Suprapubic skin (tissue), 4 donors: Measurements from ENCODE around the gene C1orf21. TPM values are rescaled to one million over a fixed set of nuclear protein-coding genes. Genes with fewer than 3 reads are reported as not detected.

Source experiments
- DNase-seq, 2 donors: peaks; one replicate each; pipeline ENCODE4 v3.0.0-alpha.2; 2019; ENCODE audit warnings: low spot score in 2 of 2
- H3K27ac ChIP-seq: fragments of 200-600 bp; sonication (generic); one replicate; pipeline ENCODE4 v1.5.1; 2019
- H3K27me3 ChIP-seq: fragments of 200-600 bp; sonication (generic); one replicate; pipeline ENCODE4 v1.5.1; 2019
- H3K36me3 ChIP-seq: fragments of 200-600 bp; sonication (generic); one replicate; pipeline ENCODE4 v1.5.1; 2019
- H3K4me1 ChIP-seq: fragments of 200-600 bp; sonication (generic); one replicate; pipeline ENCODE4 v1.5.1; 2019
- H3K4me3 ChIP-seq: fragments of 200-600 bp; sonication (generic); one replicate; pipeline ENCODE4 v1.5.1; 2019; ENCODE audit warnings: mild to moderate bottlenecking
- H3K9me3 ChIP-seq: fragments of 200-600 bp; sonication (generic); one replicate; pipeline ENCODE4 v1.5.1; 2019
- CTCF ChIP-seq, 2 donors: fragments of 200-600 bp in 1 of 2; fragments of 450-650 bp in 1 of 2; sonication (generic) in 1 of 2; IDR thresholded peaks; one replicate each; pipeline ENCODE4 v1.5.1; 2016 to 2019; ENCODE audit warnings: antibody characterized with exemption in 2 of 2, mild to moderate bottlenecking in 1 of 2, moderate library complexity in 1 of 2
- EP300 ChIP-seq: sonication (generic); formaldehyde crosslinking; IDR thresholded peaks from one replicate; pipeline ENCODE4 v1.6.1; 2017; ENCODE audit warnings: antibody characterized with exemption
- POLR2A ChIP-seq, 2 donors: fragments of 450-650 bp; IDR thresholded peaks; one replicate each; pipeline ENCODE4 v1.6.1; 2017; ENCODE audit warnings: antibody characterized with exemption in 2 of 2, mild to moderate bottlenecking in 2 of 2, moderate library complexity in 2 of 2
- POLR2AphosphoS5 ChIP-seq, 3 donors: sonication (generic); formaldehyde crosslinking; IDR thresholded peaks; one replicate each; pipeline ENCODE4 v1.6.1; 2017; ENCODE audit warnings: antibody characterized with exemption in 3 of 3
- WGBS: methylation state at CpG from one replicate; pipeline ENCODE4 v1.1.5; 2018; 5-methylcytosine and 5-hydroxymethylcytosine counted together
- total RNA-seq, 4 donors: library from RNA; depleted of rRNA; stranded (reverse); fragments of >200 nt; gene quantifications; one replicate each; pipeline ENCODE4 v1.1.0, GENCODE V29; 2016

Gene C1orf21
- total RNA-seq, 4 donors from 2014 or later: 73.0 to 95.7 (median 79.2) TPM

- Histone ChIP-seq H3K36me3 (no peaks in the 10 kb centered on the region), H3K4me1 (peaks cover 29% of the 10 kb centered on the region), H3K4me3 (no peak overlapping the region), H3K27ac (no peak overlapping the region), H3K9me3 (no peaks in the 10 kb centered on the region), H3K27me3 (no peaks in the 10 kb centered on the region)
- TF ChIP-seq EP300: no peak
- TF ChIP-seq POLR2A (IDR thresholded peaks at IDR 0.05): no peak
- no peak for TF ChIP-seq POLR2AphosphoS5 (IDR thresholded peaks at IDR 0.05)
- no peak for TF ChIP-seq CTCF (IDR thresholded peaks at IDR 0.05)
- 50% methylated on average over 3 of the region's 3 CpGs for WGBS
- DNase-seq: no peak
Observed at GRCh38 chr1:184443201-184443600, 56.4 kb downstream of the C1orf21 start.

- Histone ChIP-seq H3K4me1 (peaks cover 29% of the 10 kb centered on the region), H3K36me3 (no peaks in the 10 kb centered on the region), H3K9me3 (no peaks in the 10 kb centered on the region), H3K27ac (no peak overlapping the region), H3K4me3 (no peak overlapping the region), H3K27me3 (no peaks in the 10 kb centered on the region)
- DNase-seq: no peak
- no peak for TF ChIP-seq CTCF (IDR thresholded peaks at IDR 0.05)
- no peak for TF ChIP-seq POLR2AphosphoS5 (IDR thresholded peaks at IDR 0.05)
- TF ChIP-seq EP300: no peak
- no peak for TF ChIP-seq POLR2A (IDR thresholded peaks at IDR 0.05)
- WGBS: 95% methylated on average over 1 of the region's 1 CpG
Observed at GRCh38 chr1:184443624-184444023, 56.8 kb downstream of the C1orf21 start.

GRCh38 chr1:184445997-184446396 lies 59.2 kb downstream of the C1orf21 start:
- no peak for TF ChIP-seq POLR2A (IDR thresholded peaks at IDR 0.05)
- 66% methylated on average over 4 of the region's 4 CpGs for WGBS
- H3K27ac ChIP-seq: no peak overlapping the region
- no peak for DNase-seq
- H3K4me3 ChIP-seq: no peak overlapping the region
- peaks cover 28% of the 10 kb centered on the region for H3K4me1 ChIP-seq
- no peaks in the 10 kb centered on the region for H3K9me3 ChIP-seq
- H3K36me3 ChIP-seq: no peaks in the 10 kb centered on the region
- H3K27me3 ChIP-seq: no peaks in the 10 kb centered on the region

GRCh38 chr1:184447651-184448185 lies 60.9 kb downstream of the C1orf21 start:
- no peak overlapping the region for H3K4me3 ChIP-seq
- no peak for DNase-seq
- H3K9me3 ChIP-seq: no peaks in the 10 kb centered on the region
- H3K27ac ChIP-seq: no peak overlapping the region
- TF ChIP-seq POLR2A (IDR thresholded peaks at IDR 0.05) (no peak), CTCF (IDR thresholded peaks at IDR 0.05) (no peak), POLR2AphosphoS5 (IDR thresholded peaks at IDR 0.05) (no peak), EP300 (no peak)
- H3K36me3 ChIP-seq: no peaks in the 10 kb centered on the region
- H3K27me3 ChIP-seq: no peaks in the 10 kb centered on the region
- WGBS: 95% methylated on average over 6 of the region's 6 CpGs
- H3K4me1 ChIP-seq: peaks cover 10% of the 10 kb centered on the region

- Histone ChIP-seq H3K36me3 (no peaks in the 10 kb centered on the region), H3K4me1 (peaks cover 9% of the 10 kb centered on the region), H3K27ac (no peak overlapping the region), H3K27me3 (no peaks in the 10 kb centered on the region), H3K4me3 (no peak overlapping the region), H3K9me3 (no peaks in the 10 kb centered on the region)
- TF ChIP-seq POLR2AphosphoS5 (IDR thresholded peaks at IDR 0.05): no peak
- no peak for TF ChIP-seq POLR2A (IDR thresholded peaks at IDR 0.05)
- TF ChIP-seq EP300: no peak
- 82% methylated on average over 4 of the region's 4 CpGs for WGBS
- no peak for DNase-seq
Observed at GRCh38 chr1:184449916-184450315, 63.1 kb downstream of the C1orf21 start.

GRCh38 chr1:184455786-184456185 lies 69.0 kb downstream of the C1orf21 start:
- 67% methylated on average over 1 of the region's 1 CpG for WGBS
- no peaks in the 10 kb centered on the region for H3K9me3 ChIP-seq

More at GRCh38 chr1:184455786-184456185, 69.0 kb downstream of the C1orf21 start:
- DNase-seq: no peak
- Histone ChIP-seq H3K27ac (no peak overlapping the region), H3K4me3 (no peak overlapping the region), H3K4me1 (peaks cover 32% of the 10 kb centered on the region), H3K36me3 (no peaks in the 10 kb centered on the region), H3K27me3 (no peaks in the 10 kb centered on the region)
- TF ChIP-seq POLR2AphosphoS5 (IDR thresholded peaks at IDR 0.05): no peak
- no peak for TF ChIP-seq POLR2A (IDR thresholded peaks at IDR 0.05)
- no peak for TF ChIP-seq EP300
- TF ChIP-seq CTCF (IDR thresholded peaks at IDR 0.05): no peak
